ENCODE results near the gene PLB1. TPM values are rescaled to one million over a fixed set of nuclear protein-coding genes. Genes with fewer than 3 reads are reported as not detected.
A peak's percentile ranks its signal among the peaks of the same experiment; 100 is the strongest.

PLB1 gene
- total and polyA plus RNA-seq, 9 of the 15 experiments (the other 6 are each of a cell fraction or from before 2014, with no cell fraction given) = 0.01 to 0.09 (median 0.07) TPM; not detected in 2

DNA sequence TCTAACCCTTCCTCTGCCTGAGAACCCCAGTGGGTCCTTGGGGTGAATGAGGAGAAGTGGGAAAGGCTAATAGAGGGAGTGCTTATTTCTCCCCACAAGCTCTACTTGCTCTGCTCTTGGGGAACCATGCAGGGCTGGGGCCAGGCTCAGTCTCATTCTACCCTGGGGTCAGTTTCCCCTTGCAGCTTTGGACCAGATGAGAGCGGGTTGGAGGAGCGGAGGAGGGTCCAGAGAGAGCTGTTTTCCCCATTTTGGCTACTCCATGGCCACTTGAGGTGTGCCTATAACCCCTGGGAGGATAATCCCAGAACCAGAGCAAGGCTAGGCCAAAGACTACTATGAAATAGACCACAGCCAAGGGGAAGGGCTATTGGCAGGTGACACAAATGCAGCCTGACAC is 29.6 kb downstream of the PLB1 start (continued):
- TF ChIP-seq CBX1 (IDR thresholded peaks at IDR 0.05; ENCODE audit: low read depth) = no peak
- TF ChIP-seq FOXK2 (conservative IDR thresholded peaks at IDR 0.05 in 1 of 2, IDR thresholded peaks at IDR 0.05 in 1 of 2; ENCODE audit: low read depth in 2 of 2) = no peak
- TF ChIP-seq ZFX (CRISPR knock-in tag; IDR thresholded peaks at IDR 0.05) = no peak
- no peak for TF ChIP-seq SOX6 (IDR thresholded peaks at IDR 0.05)
- TF ChIP-seq NFYB (IDR thresholded peaks at IDR 0.05; ENCODE audit: extremely low read depth, insufficient read length) = no peak
- TF ChIP-seq ZNF644 (tag; IDR thresholded peaks at IDR 0.05; ENCODE audit: low read depth) = no peak

DNA sequence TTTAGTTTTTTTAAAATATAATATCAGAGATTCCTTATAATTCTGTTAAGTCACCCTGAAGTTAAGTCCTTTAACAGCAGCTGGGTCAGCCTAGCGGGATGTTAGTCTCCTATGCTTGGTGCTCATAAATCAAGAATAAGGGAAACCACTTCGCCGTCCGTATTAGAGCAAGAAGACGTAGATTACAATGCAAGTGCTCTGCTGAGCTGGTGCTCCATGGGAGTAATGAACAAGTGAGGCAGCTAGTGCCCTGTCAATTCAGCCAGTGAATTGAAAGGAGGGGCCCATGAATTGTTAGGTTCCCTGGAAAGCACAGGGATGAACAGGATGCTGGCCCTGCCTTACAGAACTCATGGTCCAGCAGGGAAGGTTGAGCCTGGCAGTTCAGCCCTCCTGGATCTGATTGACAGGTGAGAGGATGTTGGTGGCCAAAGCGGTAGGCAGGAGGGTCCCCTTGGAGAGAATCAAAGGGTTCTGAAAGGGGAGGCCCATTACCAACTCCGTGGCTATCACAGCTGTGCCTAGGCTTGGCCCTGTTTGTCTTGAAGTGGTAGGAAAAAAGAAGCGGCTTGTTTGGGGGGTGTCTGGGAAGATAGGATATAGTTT is 30.8 kb downstream of the PLB1 start:
- Histone ChIP-seq H3K9me1 (ENCODE audit: control insufficient read depth, insufficient read depth, low read length) (no peaks in the 10 kb centered on the region), H3K9me3 (replicated peaks; ENCODE audit: control insufficient read depth, insufficient read depth, low read depth, low read length) (no peaks in the 10 kb centered on the region), H3K79me2 (ENCODE audit: control insufficient read depth, insufficient read depth, low read length) (no peaks in the 10 kb centered on the region), H3K4me2 (ENCODE audit: insufficient read depth, low read length) (no peak overlapping the region), H3K4me1 (replicated peaks in 1 of 2; ENCODE audit: control insufficient read depth in 2 of 2, insufficient read depth in 2 of 2, low read length in 2 of 2) (peaks cover 2 to 5% of the 10 kb centered on the region in 2 experiments), H2AFZ (ENCODE audit: low read depth, low read length) (no peak overlapping the region), H3K36me3 (ENCODE audit: control insufficient read depth, insufficient read depth, low read length) (no peaks in the 10 kb centered on the region), H3K27me3 (ENCODE audit: control insufficient read depth in 2 of 2, insufficient read depth in 2 of 2, low read length in 2 of 2) (peaks cover 16 to 68% of the 10 kb centered on the region in 2 experiments; a peak in 4 of 5 replicates), H3K9ac (ENCODE audit: insufficient read depth in 1 of 2, low read depth in 2 of 2, low read length in 2 of 2) (no peak overlapping the region), H4K20me1 (replicated peaks; ENCODE audit: control insufficient read depth, insufficient read depth, low read length) (peaks cover 9% of the 10 kb centered on the region; the same call in 1 of the 2 replicates), H3K4me3 (no peak overlapping the region), H3K27ac (ENCODE audit: extremely low read depth, low read depth, low read length) (no peak overlapping the region)
- TF ChIP-seq, protein P1, sequence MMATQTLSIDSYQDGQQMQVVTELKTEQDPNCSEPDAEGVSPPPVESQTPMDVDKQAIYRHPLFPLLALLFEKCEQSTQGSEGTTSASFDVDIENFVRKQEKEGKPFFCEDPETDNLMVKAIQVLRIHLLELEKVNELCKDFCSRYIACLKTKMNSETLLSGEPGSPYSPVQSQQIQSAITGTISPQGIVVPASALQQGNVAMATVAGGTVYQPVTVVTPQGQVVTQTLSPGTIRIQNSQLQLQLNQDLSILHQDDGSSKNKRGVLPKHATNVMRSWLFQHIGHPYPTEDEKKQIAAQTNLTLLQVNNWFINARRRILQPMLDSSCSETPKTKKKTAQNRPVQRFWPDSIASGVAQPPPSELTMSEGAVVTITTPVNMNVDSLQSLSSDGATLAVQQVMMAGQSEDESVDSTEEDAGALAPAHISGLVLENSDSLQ (IDR thresholded peaks at IDR 0.05) = peak; percentile 37; the same call in 1 of the 2 replicates
- no peak for TF ChIP-seq ZNF589 (CRISPR knock-in tag; IDR thresholded peaks at IDR 0.05; ENCODE audit: low read depth)
- FAIRE-seq (no peak), DNase-seq (ENCODE audit: extremely low read depth in 1 of 4, low spot score in 3 of 4) (no peak), ATAC-seq (no peak)
- BruUV-seq (replicated peaks) = no TSS peak
- intact Hi-C loops (cut with micrococcal nuclease) (no loop called here), in situ Hi-C loops (cut with MboI) (no loop called here)
- 2% methylated on average over 8 of the region's 8 CpGs for WGBS (ENCODE audit: insufficient coverage, low coverage, missing lambda C conversion rate)
- POLR2A ChIA-PET = interaction anchor here (1.2 kb wide), 1 partner anchor 14 kb away, joined by 3 read pairs; no protein-coding TSS in a partner anchor
- CTCF ChIA-PET (ENCODE audit: low intra/inter-chr PET ratio) = no interaction called here

All from K562 (cell line).